BLaER1 treated with 17β-estradiol and CSF1 and Interleukin-3, amounts not matched to agents 10 nM and 100 nM (cell line): ENCODE measurements around the gene GABBR2.
"Not testable (repeated sequence)": the region's sequence is repeated elsewhere in the genome, so short reads cannot be mapped to it uniquely, and the experiment has no call there.

Experiments
- H3K27ac ChIP-seq, 11 experiments: shearing (Covaris generic); formaldehyde crosslinking; 2 replicates each; pipeline ENCODE4 v1.8.1; 2022
- H3K27me3 ChIP-seq, 11 experiments: shearing (Covaris generic); formaldehyde crosslinking; 2 replicates each; pipeline ENCODE4 v1.8.1; 2022
- H3K36me3 ChIP-seq, 11 experiments: shearing (Covaris generic); formaldehyde crosslinking; 2 replicates each; pipeline ENCODE4 v1.8.1; 2022
- H3K4me1 ChIP-seq, 10 experiments: shearing (Covaris generic); formaldehyde crosslinking; 2 replicates each; pipeline ENCODE4 v1.8.1; 2022
- H3K4me2 ChIP-seq, 11 experiments: shearing (Covaris generic); formaldehyde crosslinking; 2 replicates each; pipeline ENCODE4 v1.8.1; 2022
- H3K4me3 ChIP-seq, 10 experiments: shearing (Covaris generic); formaldehyde crosslinking; 2 replicates each; pipeline ENCODE4 v1.8.1; 2022
- H3K9ac ChIP-seq, 11 experiments: shearing (Covaris generic); formaldehyde crosslinking; 2 replicates each; pipeline ENCODE4 v1.8.1; 2022
- H3K9me3 ChIP-seq, 11 experiments: shearing (Covaris generic); formaldehyde crosslinking; replicated peaks in 1 of 11; 2 replicates each; pipeline ENCODE4 v1.8.1; 2022
- H4K20me1 ChIP-seq, 11 experiments: shearing (Covaris generic); formaldehyde crosslinking; 2 replicates each; pipeline ENCODE4 v1.8.1; 2022
- Cebpa-rat ChIP-seq, 11 experiments: shearing (Covaris generic); IDR thresholded peaks; 2 replicates each; pipeline ENCODE4 v1.8.1; 2022

The GABBR2 gene

DNA sequence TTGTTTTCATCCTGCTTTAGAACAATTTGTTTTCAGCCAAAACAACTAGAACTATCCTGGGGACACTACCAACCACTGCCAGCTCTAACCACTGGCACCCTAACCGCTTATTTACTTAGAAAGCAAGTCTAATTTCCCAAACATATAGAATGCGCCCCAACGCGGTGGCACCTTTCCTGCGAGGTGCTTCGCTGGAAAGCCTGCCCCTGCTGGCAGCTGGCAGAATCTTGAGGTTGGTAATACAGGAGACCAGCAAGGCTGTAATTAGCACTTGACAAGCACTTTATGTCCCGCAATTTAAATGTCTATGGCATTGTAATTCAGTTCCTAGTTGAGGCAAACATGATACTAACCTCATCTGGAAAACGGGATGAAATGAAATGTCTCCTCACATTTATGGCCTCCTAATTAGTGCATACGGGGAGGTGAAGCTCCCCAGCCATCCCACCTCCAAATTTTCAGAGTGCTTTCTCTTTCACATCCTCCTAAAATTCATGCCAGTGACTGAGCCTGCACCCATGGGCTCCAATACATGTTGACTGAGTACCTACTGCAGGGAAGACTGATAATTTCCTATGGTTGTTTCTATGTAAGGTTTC is 30.4 kb downstream of the GABBR2 start:
- Histone ChIP-seq H3K9ac (no peak overlapping the region), H3K4me3 (no peak overlapping the region)
- TF ChIP-seq Cebpa-rat (IDR thresholded peaks at IDR 0.05): no peak

GRCh38 chr9:98673681-98674080 is 35.1 kb downstream of the GABBR2 start:
- Histone ChIP-seq H3K4me2 (no peak overlapping the region), H3K36me3 (no peaks in the 10 kb centered on the region), H3K4me1 (peaks cover 0 to 11% (median 2%) of the 10 kb centered on the region in 10 experiments; a peak in 4 of 20 replicates), H3K27me3 (no peaks in the 10 kb centered on the region), H3K4me3 (no peak overlapping the region), H3K27ac (no peak overlapping the region), H3K9me3 (peaks cover 0 to 25% (median 10%) of the 10 kb centered on the region in 11 experiments; a peak in 11 of 22 replicates), H4K20me1 (no peaks in the 10 kb centered on the region), H3K9ac (no peak overlapping the region)
- no peak for TF ChIP-seq Cebpa-rat (IDR thresholded peaks at IDR 0.05)

More for the DNA sequence above, 30.4 kb downstream of the GABBR2 start:
- Histone ChIP-seq H3K36me3 (no peaks in the 10 kb centered on the region), H3K9me3 (peaks cover 0 to 16% (median 10%) of the 10 kb centered on the region in 11 experiments; a peak in 11 of 22 replicates), H3K4me1 (0 out of 20 replicates have a peak, but pooled peaks cover 0 to 4% (median 0%) of the 10 kb centered on the region in 10 experiments), H3K27me3 (no peaks in the 10 kb centered on the region), H4K20me1 (no peaks in the 10 kb centered on the region), H3K4me2 (no peak overlapping the region), H3K27ac (no peak overlapping the region)

GRCh38 chr9:98667005-98667640 is 41.6 kb downstream of the GABBR2 start:
- peaks cover 0 to 9% (median 0%) of the 10 kb centered on the region in 11 experiments; a peak in 2 of 22 replicates for H3K9me3 ChIP-seq
- H3K27me3 ChIP-seq: no peaks in the 10 kb centered on the region
- TF ChIP-seq Cebpa-rat (IDR thresholded peaks at IDR 0.05): no peak
- H3K36me3 ChIP-seq: no peaks in the 10 kb centered on the region
- H4K20me1 ChIP-seq: no peaks in the 10 kb centered on the region
- no peak overlapping the region for H3K4me2 ChIP-seq
- no peak overlapping the region for H3K27ac ChIP-seq
- H3K9ac ChIP-seq: no peak overlapping the region
- no peak overlapping the region for H3K4me3 ChIP-seq
- H3K4me1 ChIP-seq: peaks cover 0 to 7% (median 0%) of the 10 kb centered on the region in 10 experiments; a peak in 4 of 20 replicates

GRCh38 chr9:98665501-98665900 is 43.2 kb downstream of the GABBR2 start:
- no peaks in the 10 kb centered on the region for H3K27me3 ChIP-seq
- no peak overlapping the region for H3K4me2 ChIP-seq
- no peaks in the 10 kb centered on the region for H3K36me3 ChIP-seq
- H3K9me3 ChIP-seq: no peaks in the 10 kb centered on the region
- no peak overlapping the region for H3K4me3 ChIP-seq
- H3K9ac ChIP-seq: no peak overlapping the region
- H3K27ac ChIP-seq: no peak overlapping the region
- H4K20me1 ChIP-seq: no peaks in the 10 kb centered on the region
- no peak for TF ChIP-seq Cebpa-rat (IDR thresholded peaks at IDR 0.05)
- H3K4me1 ChIP-seq: peaks cover 0 to 4% (median 0%) of the 10 kb centered on the region in 10 experiments; a peak in 2 of 20 replicates

- no peaks in the 10 kb centered on the region for H3K36me3 ChIP-seq
- no peak overlapping the region for H3K27ac ChIP-seq
- H4K20me1 ChIP-seq: no peaks in the 10 kb centered on the region
- H3K27me3 ChIP-seq: no peaks in the 10 kb centered on the region
- no peak for TF ChIP-seq Cebpa-rat (IDR thresholded peaks at IDR 0.05)
- no peak overlapping the region for H3K4me3 ChIP-seq
- peaks cover 0 to 6% (median 0%) of the 10 kb centered on the region in 10 experiments; a peak in 2 of 20 replicates for H3K4me1 ChIP-seq
- no peak overlapping the region for H3K9ac ChIP-seq
- no peak overlapping the region for H3K4me2 ChIP-seq
- H3K9me3 ChIP-seq: no peaks in the 10 kb centered on the region
These were observed 48.2 kb downstream of the GABBR2 start for GRCh38 chr9:98660541-98660940.

GRCh38 chr9:98658951-98659351 is 49.8 kb downstream of the GABBR2 start:
- Histone ChIP-seq H3K9ac (no peak overlapping the region), H3K4me2 (no peak overlapping the region), H3K27me3 (no peaks in the 10 kb centered on the region), H4K20me1 (no peaks in the 10 kb centered on the region), H3K9me3 (no peaks in the 10 kb centered on the region), H3K4me1 (peaks cover 0 to 6% (median 0%) of the 10 kb centered on the region in 10 experiments; a peak in 2 of 20 replicates), H3K36me3 (no peaks in the 10 kb centered on the region), H3K4me3 (no peak overlapping the region), H3K27ac (no peak overlapping the region)
- no peak for TF ChIP-seq Cebpa-rat (IDR thresholded peaks at IDR 0.05)

GRCh38 chr9:98657897-98658296 is 50.8 kb downstream of the GABBR2 start:
- Histone ChIP-seq H4K20me1 (no peaks in the 10 kb centered on the region), H3K9me3 (no peaks in the 10 kb centered on the region), H3K9ac (no peak overlapping the region), H3K36me3 (no peaks in the 10 kb centered on the region), H3K4me3 (no peak overlapping the region), H3K27ac (no peak overlapping the region), H3K4me1 (peaks cover 0 to 6% (median 0%) of the 10 kb centered on the region in 10 experiments; a peak in 2 of 20 replicates), H3K27me3 (no peaks in the 10 kb centered on the region), H3K4me2 (no peak overlapping the region)
- TF ChIP-seq Cebpa-rat (IDR thresholded peaks at IDR 0.05): no peak

GRCh38 chr9:98656511-98656910 is 52.2 kb downstream of the GABBR2 start:
- no peak overlapping the region for H3K9ac ChIP-seq
- TF ChIP-seq Cebpa-rat (IDR thresholded peaks at IDR 0.05): no peak
- peaks cover 0 to 6% (median 0%) of the 10 kb centered on the region in 10 experiments; a peak in 2 of 20 replicates for H3K4me1 ChIP-seq
- no peak overlapping the region for H3K27ac ChIP-seq
- H3K36me3 ChIP-seq: no peaks in the 10 kb centered on the region
- H3K4me3 ChIP-seq: no peak overlapping the region
- no peaks in the 10 kb centered on the region for H3K27me3 ChIP-seq
- H3K4me2 ChIP-seq: no peak overlapping the region
- H3K9me3 ChIP-seq: no peaks in the 10 kb centered on the region
- H4K20me1 ChIP-seq: no peaks in the 10 kb centered on the region

GRCh38 chr9:98655428-98655827 is 53.3 kb downstream of the GABBR2 start:
- H3K4me2 ChIP-seq, H3K9ac ChIP-seq, H3K4me1 ChIP-seq, H3K27me3 ChIP-seq, H4K20me1 ChIP-seq, H3K36me3 ChIP-seq, H3K27ac ChIP-seq, H3K9me3 ChIP-seq, H3K4me3 ChIP-seq: not testable (repeated sequence)

DNA sequence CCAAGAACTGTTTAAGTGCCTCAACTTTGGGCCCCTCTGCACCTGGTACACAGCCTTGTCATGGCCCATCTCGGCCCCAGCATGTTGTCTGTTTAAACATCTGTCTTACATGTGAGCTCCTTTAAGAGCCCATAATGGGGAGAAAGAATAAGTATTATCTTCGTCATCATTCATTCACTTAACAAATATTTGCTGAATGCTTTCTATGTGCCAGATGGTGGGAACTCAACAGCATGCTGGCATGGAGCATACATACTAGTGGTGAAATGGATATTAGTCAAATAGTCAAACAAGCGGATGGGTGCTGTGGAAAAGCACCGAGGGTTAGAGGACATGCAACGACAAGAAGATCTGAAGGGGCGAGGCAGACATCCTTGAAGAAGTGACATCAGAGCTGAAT is 54.5 kb downstream of the GABBR2 start:
- Histone ChIP-seq H3K27me3 (no peaks in the 10 kb centered on the region), H3K9me3 (no peaks in the 10 kb centered on the region), H3K27ac (no peak overlapping the region), H4K20me1 (no peaks in the 10 kb centered on the region), H3K4me3 (no peak overlapping the region), H3K4me1 (no peaks in the 10 kb centered on the region), H3K9ac (no peak overlapping the region), H3K4me2 (no peak overlapping the region), H3K36me3 (no peaks in the 10 kb centered on the region)
- TF ChIP-seq Cebpa-rat (IDR thresholded peaks at IDR 0.05): no peak
